ENCODE results near the gene HIVEP3. TPM values are rescaled to one million over a fixed set of nuclear protein-coding genes. Genes with fewer than 3 reads are reported as not detected.

Gene HIVEP3
- total and polyA plus RNA-seq, 4 donors = 7.0 to 14.7 (median 8.8) TPM

DNA sequence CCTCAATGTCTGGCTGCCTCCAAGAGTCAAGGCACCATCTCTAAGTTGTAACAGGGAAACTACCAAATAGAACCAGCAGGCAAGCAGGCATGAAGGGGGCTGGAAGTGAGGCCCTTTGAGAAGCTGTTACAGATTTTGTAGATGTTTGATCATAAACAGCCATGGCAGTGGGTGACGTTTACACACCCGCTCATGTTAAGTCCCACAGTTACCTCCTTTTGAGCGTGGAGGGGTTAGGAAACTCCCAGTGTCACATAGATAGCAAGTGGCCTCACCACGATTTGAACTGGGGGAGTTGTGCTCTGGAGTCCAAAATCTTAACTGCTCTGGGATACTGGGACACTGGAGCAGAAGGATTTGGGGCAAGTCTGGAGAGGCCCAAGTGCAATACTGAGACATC, 192.4 kb downstream of the HIVEP3 start:
- DNase-seq (no peak), ATAC-seq (ENCODE audit: insufficient read depth, low FRiP score) (no peak)
- Histone ChIP-seq H3K36me3 (ENCODE audit: control insufficient read depth in 4 of 4, insufficient read depth in 4 of 4, low read length in 4 of 4) (no peaks in the 10 kb centered on the region), H3K9me3 (ENCODE audit: control insufficient read depth in 4 of 4, insufficient read depth in 3 of 4, low read length in 3 of 4) (no peaks in the 10 kb centered on the region), H3K4me1 (ENCODE audit: control insufficient read depth in 5 of 5, insufficient read depth in 5 of 5, low read length in 5 of 5) (peaks cover 0 to 27% (median 14%) of the 10 kb centered on the region in 5 donors), H3K27me3 (ENCODE audit: control insufficient read depth in 3 of 3, insufficient read depth in 3 of 3, low read length in 2 of 3) (no peaks in the 10 kb centered on the region), H3K9ac (ENCODE audit: insufficient read depth in 1 of 2, low read length in 2 of 2) (no peak overlapping the region), H3K27ac (ENCODE audit: low read depth in 1 of 2, low read length in 1 of 2) (no peak overlapping the region), H3K4me3 (no peak overlapping the region)
- TF ChIP-seq, protein P1, sequence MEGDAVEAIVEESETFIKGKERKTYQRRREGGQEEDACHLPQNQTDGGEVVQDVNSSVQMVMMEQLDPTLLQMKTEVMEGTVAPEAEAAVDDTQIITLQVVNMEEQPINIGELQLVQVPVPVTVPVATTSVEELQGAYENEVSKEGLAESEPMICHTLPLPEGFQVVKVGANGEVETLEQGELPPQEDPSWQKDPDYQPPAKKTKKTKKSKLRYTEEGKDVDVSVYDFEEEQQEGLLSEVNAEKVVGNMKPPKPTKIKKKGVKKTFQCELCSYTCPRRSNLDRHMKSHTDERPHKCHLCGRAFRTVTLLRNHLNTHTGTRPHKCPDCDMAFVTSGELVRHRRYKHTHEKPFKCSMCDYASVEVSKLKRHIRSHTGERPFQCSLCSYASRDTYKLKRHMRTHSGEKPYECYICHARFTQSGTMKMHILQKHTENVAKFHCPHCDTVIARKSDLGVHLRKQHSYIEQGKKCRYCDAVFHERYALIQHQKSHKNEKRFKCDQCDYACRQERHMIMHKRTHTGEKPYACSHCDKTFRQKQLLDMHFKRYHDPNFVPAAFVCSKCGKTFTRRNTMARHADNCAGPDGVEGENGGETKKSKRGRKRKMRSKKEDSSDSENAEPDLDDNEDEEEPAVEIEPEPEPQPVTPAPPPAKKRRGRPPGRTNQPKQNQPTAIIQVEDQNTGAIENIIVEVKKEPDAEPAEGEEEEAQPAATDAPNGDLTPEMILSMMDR (IDR thresholded peaks at IDR 0.05; ENCODE audit: control extremely low read depth, extremely low read depth) = no peak
- WGBS, 2 donors = 74 to 83% methylated on average over 4 of the region's 4 CpGs

- Histone ChIP-seq H3K4me1 (ENCODE audit: control insufficient read depth in 5 of 5, insufficient read depth in 5 of 5, low read length in 5 of 5) (peaks cover 0 to 25% (median 14%) of the 10 kb centered on the region in 5 donors), H3K27me3 (ENCODE audit: control insufficient read depth in 3 of 3, insufficient read depth in 3 of 3, low read length in 2 of 3) (no peaks in the 10 kb centered on the region), H3K4me3 (no peak overlapping the region), H3K36me3 (ENCODE audit: control insufficient read depth in 4 of 4, insufficient read depth in 4 of 4, low read length in 4 of 4) (no peaks in the 10 kb centered on the region), H3K9ac (ENCODE audit: insufficient read depth in 1 of 2, low read length in 2 of 2) (no peak overlapping the region), H3K27ac (ENCODE audit: low read depth in 1 of 2, low read length in 1 of 2) (peak overlapping the region in 1 of 2 donors; percentile 18), H3K9me3 (ENCODE audit: control insufficient read depth in 4 of 4, insufficient read depth in 3 of 4, low read length in 3 of 4) (no peaks in the 10 kb centered on the region)
- no peak for ATAC-seq (ENCODE audit: insufficient read depth, low FRiP score)
- no peak for DNase-seq
- WGBS, 2 donors = 86 to 95% methylated on average over 3 of the region's 3 CpGs
- TF ChIP-seq, protein P1 (IDR thresholded peaks at IDR 0.05; ENCODE audit: control extremely low read depth, extremely low read depth) = no peak
Measured at GRCh38 chr1:41724926-41725325, 193.8 kb downstream of the HIVEP3 start.

GRCh38 chr1:41724248-41724647, 194.5 kb downstream of the HIVEP3 start:
- Histone ChIP-seq H3K27me3 (ENCODE audit: control insufficient read depth in 3 of 3, insufficient read depth in 3 of 3, low read length in 2 of 3) (no peaks in the 10 kb centered on the region), H3K4me3 (no peak overlapping the region), H3K36me3 (ENCODE audit: control insufficient read depth in 4 of 4, insufficient read depth in 4 of 4, low read length in 4 of 4) (no peaks in the 10 kb centered on the region), H3K4me1 (ENCODE audit: control insufficient read depth in 5 of 5, insufficient read depth in 5 of 5, low read length in 5 of 5) (peaks cover 0 to 20% (median 14%) of the 10 kb centered on the region in 5 donors), H3K9ac (ENCODE audit: insufficient read depth in 1 of 2, low read length in 2 of 2) (no peak overlapping the region), H3K9me3 (ENCODE audit: control insufficient read depth in 4 of 4, insufficient read depth in 3 of 4, low read length in 3 of 4) (no peaks in the 10 kb centered on the region), H3K27ac (ENCODE audit: low read depth in 1 of 2, low read length in 1 of 2) (peak overlapping the region in 1 of 2 donors; percentile 27)
- ATAC-seq (ENCODE audit: insufficient read depth, low FRiP score) (no peak), DNase-seq (peak; percentile 34 to 75 (median 64))
- WGBS, 2 donors = 40 to 53% methylated on average over 2 of the region's 2 CpGs
- TF ChIP-seq, protein P1 (IDR thresholded peaks at IDR 0.05; ENCODE audit: control extremely low read depth, extremely low read depth) = no peak

DNA sequence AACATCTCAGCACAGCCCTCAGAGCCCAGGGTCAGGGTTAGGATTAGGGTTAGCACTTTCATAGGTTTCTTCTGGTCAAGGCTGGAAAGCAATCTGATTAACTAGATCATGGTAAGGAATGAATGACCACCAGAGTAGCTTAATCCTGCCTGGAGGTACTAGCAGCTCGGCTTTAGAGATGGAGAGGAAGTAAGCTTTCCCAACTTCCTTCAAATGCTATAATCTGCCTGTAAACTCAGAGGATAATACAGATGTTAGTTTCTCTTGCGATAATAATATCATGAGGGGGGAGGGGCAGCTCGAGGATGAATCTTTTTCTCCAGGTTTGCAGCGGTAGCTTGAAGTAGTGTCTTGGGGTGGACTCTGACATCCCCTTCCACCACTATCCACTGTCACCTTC, 194.9 kb downstream of the HIVEP3 start:
- DNase-seq (no peak), ATAC-seq (ENCODE audit: insufficient read depth, low FRiP score) (no peak)
- Histone ChIP-seq H3K4me1 (ENCODE audit: control insufficient read depth in 5 of 5, insufficient read depth in 5 of 5, low read length in 5 of 5) (peaks cover 0 to 23% (median 16%) of the 10 kb centered on the region in 5 donors), H3K4me3 (no peak overlapping the region), H3K36me3 (ENCODE audit: control insufficient read depth in 4 of 4, insufficient read depth in 4 of 4, low read length in 4 of 4) (no peaks in the 10 kb centered on the region), H3K27ac (ENCODE audit: low read depth in 1 of 2, low read length in 1 of 2) (peak overlapping the region in 1 of 2 donors; percentile 27), H3K27me3 (ENCODE audit: control insufficient read depth in 3 of 3, insufficient read depth in 3 of 3, low read length in 2 of 3) (no peaks in the 10 kb centered on the region), H3K9me3 (ENCODE audit: control insufficient read depth in 4 of 4, insufficient read depth in 3 of 4, low read length in 3 of 4) (no peaks in the 10 kb centered on the region), H3K9ac (ENCODE audit: insufficient read depth in 1 of 2, low read length in 2 of 2) (no peak overlapping the region)
- TF ChIP-seq, protein P1 (IDR thresholded peaks at IDR 0.05; ENCODE audit: control extremely low read depth, extremely low read depth) = no peak
- WGBS, 2 donors = 32 to 47% methylated on average over 4 of the region's 4 CpGs
